Measurements from ENCODE around the gene DIP2C. TPM values are rescaled to one million over a fixed set of nuclear protein-coding genes. Genes with fewer than 3 reads are reported as not detected.

Gene DIP2C
- total RNA-seq, 4 donors from 2014 or later: 13.4 to 32.0 (median 18.4) TPM

GRCh38 chr10:228366-228765 lies 461.1 kb downstream of the DIP2C start:
- in situ Hi-C loops (cut with MboI; ENCODE audit: low pct_ligation_motif_present in 1 of 4, low pct_unique_long_range_greater_than_20kb in 1 of 4, low sequenced_read_pairs in 3 of 4) (no loop called here), intact Hi-C loops (cut with DNase I; ENCODE audit: low total_unique reads) (no loop called here)
- Histone ChIP-seq H3K27me3 (no peaks in the 10 kb centered on the region), H3K27ac (no peak overlapping the region), H3K36me3 (no peaks in the 10 kb centered on the region), H3K4me3 (no peak overlapping the region), H3K4me1 (no peaks in the 10 kb centered on the region), H3K9me3 (no peaks in the 10 kb centered on the region)
- TF ChIP-seq POLR2AphosphoS5 (IDR thresholded peaks at IDR 0.05) (no peak), EP300 (IDR thresholded peaks at IDR 0.05; ENCODE audit: low read depth) (no peak), POLR2A (IDR thresholded peaks at IDR 0.05) (no peak), CTCF (IDR thresholded peaks at IDR 0.05) (no peak)
- 90 to 95% methylated on average over 6 of the region's 6 CpGs for WGBS, 2 donors (ENCODE audit: low coverage in 1 of 2)
- no peak for DNase-seq

DNA sequence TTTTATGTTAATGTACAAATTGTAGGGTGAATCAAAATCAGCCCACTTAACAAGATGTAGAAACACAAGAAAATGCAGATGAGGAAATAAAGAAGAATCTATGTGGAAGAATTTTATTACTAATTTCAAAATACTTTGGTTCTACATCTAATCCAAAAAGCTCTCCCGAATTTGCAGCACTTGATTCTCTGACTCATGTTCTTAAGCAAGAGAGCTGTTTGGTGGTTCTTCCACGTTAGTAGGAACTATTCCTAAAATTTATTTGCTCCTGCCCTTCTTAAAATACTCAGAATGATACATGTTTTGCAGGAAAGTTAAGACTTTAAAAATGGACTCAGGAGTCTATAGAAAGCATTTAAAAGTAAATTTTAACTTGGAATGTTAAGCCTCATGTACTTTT lies 462.5 kb downstream of the DIP2C start:
- H3K27me3 ChIP-seq: no peaks in the 10 kb centered on the region
- H3K36me3 ChIP-seq: no peaks in the 10 kb centered on the region
- in situ Hi-C loops (cut with MboI; ENCODE audit: low pct_ligation_motif_present in 1 of 4, low pct_unique_long_range_greater_than_20kb in 1 of 4, low sequenced_read_pairs in 3 of 4) (no loop called here), intact Hi-C loops (cut with DNase I; ENCODE audit: low total_unique reads) (no loop called here)
- no peaks in the 10 kb centered on the region for H3K4me1 ChIP-seq
- TF ChIP-seq CTCF (IDR thresholded peaks at IDR 0.05) (no peak), EP300 (IDR thresholded peaks at IDR 0.05; ENCODE audit: low read depth) (no peak)
- 50 to 76% methylated on average over 2 of the region's 2 CpGs for WGBS, 2 donors (ENCODE audit: low coverage in 1 of 2)
- H3K27ac ChIP-seq: no peak overlapping the region
- no peak for DNase-seq
- no peaks in the 10 kb centered on the region for H3K9me3 ChIP-seq
- no peak overlapping the region for H3K4me3 ChIP-seq

- in situ Hi-C loops (cut with MboI; ENCODE audit: low pct_ligation_motif_present in 1 of 4, low pct_unique_long_range_greater_than_20kb in 1 of 4, low sequenced_read_pairs in 3 of 4): no loop called here
- DNase-seq: no peak
- no peaks in the 10 kb centered on the region for H3K9me3 ChIP-seq
- H3K4me3 ChIP-seq: no peak overlapping the region
- H3K27me3 ChIP-seq: no peaks in the 10 kb centered on the region
- no peak overlapping the region for H3K27ac ChIP-seq
- 84 to 100% methylated on average over 2 of the region's 2 CpGs for WGBS, 2 donors (ENCODE audit: low coverage in 1 of 2)
- intact Hi-C loops (cut with DNase I; ENCODE audit: low total_unique reads): no loop called here
- TF ChIP-seq EP300 (IDR thresholded peaks at IDR 0.05; ENCODE audit: low read depth) (no peak), POLR2AphosphoS5 (IDR thresholded peaks at IDR 0.05) (no peak), CTCF (IDR thresholded peaks at IDR 0.05) (no peak), POLR2A (IDR thresholded peaks at IDR 0.05) (no peak)
- H3K4me1 ChIP-seq: no peaks in the 10 kb centered on the region
- no peaks in the 10 kb centered on the region for H3K36me3 ChIP-seq
Observed at GRCh38 chr10:226018-226417, 463.4 kb downstream of the DIP2C start.

GRCh38 chr10:224571-224970 lies 464.9 kb downstream of the DIP2C start:
- DNase-seq: no peak
- in situ Hi-C loops (cut with MboI; ENCODE audit: low pct_ligation_motif_present in 1 of 4, low pct_unique_long_range_greater_than_20kb in 1 of 4, low sequenced_read_pairs in 3 of 4): no loop called here
- no peak for TF ChIP-seq POLR2A (IDR thresholded peaks at IDR 0.05)
- no peak for TF ChIP-seq CTCF (IDR thresholded peaks at IDR 0.05)
- no peak for TF ChIP-seq EP300 (IDR thresholded peaks at IDR 0.05; ENCODE audit: low read depth)
- TF ChIP-seq POLR2AphosphoS5 (IDR thresholded peaks at IDR 0.05): no peak
- Histone ChIP-seq H3K4me1 (no peaks in the 10 kb centered on the region), H3K4me3 (no peak overlapping the region), H3K9me3 (no peaks in the 10 kb centered on the region), H3K36me3 (no peaks in the 10 kb centered on the region), H3K27me3 (no peaks in the 10 kb centered on the region), H3K27ac (no peak overlapping the region)
- intact Hi-C loops (cut with DNase I; ENCODE audit: low total_unique reads): no loop called here
- 62 to 65% methylated on average over 3 of the region's 3 CpGs for WGBS, 2 donors (ENCODE audit: low coverage in 1 of 2)

Small RNA genes within 50 kb of the gene (small RNA-seq; reads per million reads assigned to genes)
- gene MIR5699 (0.18 to 0.98 (median 0.59) reads per million in 4 donors), gene RN7SL754P (0 reads per million in 4 donors), gene RNA5SP298 (0.18 to 0.84 (median 0.26) reads per million in 4 donors)

Other genes starting within 250 kb of the DIP2C start
- 100 to 1,000 TPM in 1 of 4 donors, 10 to 100 TPM in 3; 89.2 to 148 (median 96.4) TPM for gene LARP4B, start 242.0 kb upstream of the DIP2C start, total RNA-seq

All from transverse colon (tissue), 4 donors.